ENCODE measurements around the gene CLRN3. TPM values are rescaled to one million over a fixed set of nuclear protein-coding genes. Genes with fewer than 3 reads are reported as not detected.

The CLRN3 gene
- total and polyA plus RNA-seq, 2 of the 8 experiments (the other 6 are each of a cell fraction or from before 2014, with no cell fraction given), result not detected

DNA sequence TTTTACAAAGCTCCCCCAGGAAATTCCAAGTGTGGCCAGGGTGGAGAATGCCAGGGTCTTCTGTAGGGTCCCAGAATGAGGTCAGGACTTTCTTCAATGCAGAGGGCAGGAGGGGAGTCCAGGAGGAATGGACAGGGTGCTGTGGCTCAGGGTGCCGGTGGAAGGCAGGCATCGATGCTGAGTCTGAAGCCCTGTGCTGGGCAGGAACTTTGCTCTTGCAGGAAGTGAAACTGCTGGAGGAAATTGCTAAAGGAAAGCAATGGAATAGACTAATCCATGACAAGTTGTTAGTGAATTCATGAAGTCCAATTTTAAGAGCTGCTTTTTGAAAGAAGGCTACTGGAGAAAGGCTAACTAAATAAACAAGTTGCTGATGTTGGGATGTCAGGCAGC is 29.0 kb upstream of the CLRN3 start (continued):
- TF ChIP-seq HDAC2 (IDR thresholded peaks at IDR 0.05; ENCODE audit: borderline replicate concordance in 1 of 2, low read depth in 2 of 2, low read length in 2 of 2) (no peak), TBP (IDR thresholded peaks at IDR 0.05; ENCODE audit: low read depth, low read length) (no peak)
- TF ChIP-seq, protein P1, sequence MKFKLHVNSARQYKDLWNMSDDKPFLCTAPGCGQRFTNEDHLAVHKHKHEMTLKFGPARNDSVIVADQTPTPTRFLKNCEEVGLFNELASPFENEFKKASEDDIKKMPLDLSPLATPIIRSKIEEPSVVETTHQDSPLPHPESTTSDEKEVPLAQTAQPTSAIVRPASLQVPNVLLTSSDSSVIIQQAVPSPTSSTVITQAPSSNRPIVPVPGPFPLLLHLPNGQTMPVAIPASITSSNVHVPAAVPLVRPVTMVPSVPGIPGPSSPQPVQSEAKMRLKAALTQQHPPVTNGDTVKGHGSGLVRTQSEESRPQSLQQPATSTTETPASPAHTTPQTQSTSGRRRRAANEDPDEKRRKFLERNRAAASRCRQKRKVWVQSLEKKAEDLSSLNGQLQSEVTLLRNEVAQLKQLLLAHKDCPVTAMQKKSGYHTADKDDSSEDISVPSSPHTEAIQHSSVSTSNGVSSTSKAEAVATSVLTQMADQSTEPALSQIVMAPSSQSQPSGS (IDR thresholded peaks at IDR 0.05; ENCODE audit: low read length), result no peak

Measured in H1 (cell line).